ENCODE measurements around the gene HBS1L. TPM values are rescaled to one million over a fixed set of nuclear protein-coding genes. Genes with fewer than 3 reads are reported as not detected.

The HBS1L gene
- total RNA-seq, 1 experiment from 2014 or later, result 89.4 TPM

DNA sequence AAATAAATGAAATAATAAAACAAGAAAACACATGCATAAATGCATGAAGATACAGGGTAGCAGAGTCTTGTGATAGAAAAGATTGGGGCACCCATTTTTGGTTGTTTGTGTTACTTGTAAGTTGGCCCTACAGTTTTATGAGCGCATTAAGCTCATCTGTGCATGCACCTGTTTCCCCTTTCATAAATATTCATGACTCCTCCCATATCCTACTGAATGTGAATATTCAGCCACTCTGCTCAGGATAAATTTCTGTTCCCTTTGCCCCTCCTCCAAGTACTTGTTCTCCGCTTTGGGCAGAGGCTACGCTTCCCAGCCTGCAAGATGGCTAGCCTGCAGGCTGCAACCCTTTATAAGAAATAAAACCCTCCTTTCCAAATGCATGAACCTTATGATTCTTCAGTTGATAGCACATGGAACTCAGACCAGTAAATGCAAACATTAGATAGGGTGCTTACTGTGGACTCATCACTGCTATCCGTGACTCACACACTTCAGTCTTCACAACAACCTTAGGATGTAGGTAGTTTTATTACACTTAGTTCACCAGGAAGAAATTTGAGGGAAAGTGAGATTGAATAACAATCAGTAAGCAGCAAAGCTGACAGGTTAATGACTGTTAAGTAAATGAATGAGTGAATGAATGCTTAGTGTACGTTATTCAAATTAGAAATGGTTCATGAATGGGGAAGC lies 119.7 kb downstream of the HBS1L start:
- H3K9me2 ChIP-seq (ENCODE audit: insufficient read depth), result no peaks in the 10 kb centered on the region
- ChIA-PET CTCF (no interaction called here), POLR2A (no interaction called here), RAD21 (ENCODE audit: low non-redundant PET in 1 of 2, low total read pairs in 2 of 2, uncharacterized antibody in 2 of 2, unreplicated experiment in 2 of 2) (no interaction called here)
- no peaks in the 10 kb centered on the region for H4K20me1 ChIP-seq (ENCODE audit: insufficient read depth)
- no peak for DNase-seq (ENCODE audit: low read depth, low spot score)
- no TSS peak for BruUV-seq (replicated peaks)
- no peak for ATAC-seq
- H3K4me2 ChIP-seq (ENCODE audit: low read length), result no peak overlapping the region
- TF ChIP-seq YY1 (IDR thresholded peaks at IDR 0.05; ENCODE audit: extremely low read depth, insufficient replicate concordance, low read depth, low read length) (no peak), TCF7L2 (IDR thresholded peaks at IDR 0.05; ENCODE audit: borderline replicate concordance, extremely low read depth, insufficient read depth, insufficient read length) (no peak), ZBTB33 (IDR thresholded peaks at IDR 0.05; ENCODE audit: extremely low read depth, insufficient replicate concordance, low read length) (no peak), POLR2AphosphoS5 (IDR thresholded peaks at IDR 0.05; ENCODE audit: low read depth, low read length) (no peak), ELF1 (IDR thresholded peaks at IDR 0.05; ENCODE audit: borderline replicate concordance, low read depth) (no peak), ATF3 (IDR thresholded peaks at IDR 0.05) (no peak), SIN3A (IDR thresholded peaks at IDR 0.05; ENCODE audit: low read depth) (no peak), POLR2A (IDR thresholded peaks at IDR 0.05; ENCODE audit: borderline replicate concordance, extremely low read depth, insufficient read depth, insufficient read length) (no peak), CBX3 (IDR thresholded peaks at IDR 0.05; ENCODE audit: low read depth) (no peak), ZFX (IDR thresholded peaks at IDR 0.05) (no peak), CTCF (IDR thresholded peaks at IDR 0.05 in 2 of 3, conservative IDR thresholded peaks at IDR 0.05 in 1 of 3; ENCODE audit: borderline replicate concordance in 1 of 3, insufficient read depth in 1 of 3, low read depth in 2 of 3, low read length in 2 of 3) (no peak)
- no peak overlapping the region for H3K4me3 ChIP-seq (replicated peaks in 1 of 2; ENCODE audit: low read depth in 1 of 2, low read length in 2 of 2)
- intact Hi-C loops (cut with micrococcal nuclease), result no loop called here
- H3K36me3 ChIP-seq (ENCODE audit: control insufficient read depth in 1 of 2, insufficient read depth in 2 of 2, low read length in 2 of 2), result no peaks in the 10 kb centered on the region
- H2AFZ ChIP-seq (ENCODE audit: low read depth, low read length, poor library complexity, severe bottlenecking), result no peak overlapping the region
- no peaks in the 10 kb centered on the region for H3K27me3 ChIP-seq (ENCODE audit: insufficient read depth, low read length)
- H3K4me1 ChIP-seq (ENCODE audit: control insufficient read depth in 1 of 2, insufficient read depth in 2 of 2, low read length in 2 of 2), result no peaks in the 10 kb centered on the region
- H3K9ac ChIP-seq (ENCODE audit: low read length), result no peak overlapping the region
- no peak overlapping the region for H3K27ac ChIP-seq (ENCODE audit: low read depth, low read length)
- no peaks in the 10 kb centered on the region for H3K79me2 ChIP-seq (ENCODE audit: insufficient read depth, low read length)
- no peaks in the 10 kb centered on the region for H3K9me3 ChIP-seq (ENCODE audit: control insufficient read depth in 1 of 2, insufficient read depth in 1 of 2, low read depth in 1 of 2, low read length in 2 of 2)
